SU-DHL-6 (cell line): ENCODE data around the gene RGS6.

Experiments used
- H2AFZ ChIP-seq: fragments of 200-600 bp; sonication (generic); 2 replicates; pipeline ENCODE4 v1.6.1; 2014; ENCODE audit warnings: low read depth, mild to moderate bottlenecking, moderate library complexity, mixed read lengths, antibody characterized with exemption, low read length; ENCODE audit not compliant: severe bottlenecking
- H3F3A ChIP-seq: fragments of 200-600 bp; shearing (Covaris generic); 2 replicates; pipeline ENCODE4 v1.6.0; 2016; ENCODE audit warnings: antibody characterized with exemption, mild to moderate bottlenecking; ENCODE audit not compliant: insufficient read depth
- H3K27ac ChIP-seq: fragments of 200-600 bp; sonication (generic); 2 replicates; pipeline ENCODE4 v1.5.1; 2016; ENCODE audit warnings: low read depth, mild to moderate bottlenecking, low read length, moderate library complexity, mixed read lengths
- H3K27me3 ChIP-seq: fragments of 200-600 bp; sonication (generic), shearing (Covaris generic); 2 replicates; pipeline ENCODE4 v1.6.0; 2014; ENCODE audit warnings: mild to moderate bottlenecking, low read length
- H3K36me3 ChIP-seq: fragments of 200-600 bp; sonication (generic); 2 replicates; pipeline ENCODE4 v1.6.1; 2014; ENCODE audit warnings: mild to moderate bottlenecking, low read length, mixed read lengths
- H3K4me2 ChIP-seq: fragments of 300-600, 200-600 bp; shearing (Covaris generic), sonication (generic); 2 replicates; pipeline ENCODE4 v1.6.0; 2014; ENCODE audit warnings: low read length, low read depth, mild to moderate bottlenecking; ENCODE audit not compliant: poor library complexity, severe bottlenecking
- H3K4me3 ChIP-seq: fragments of 200-600 bp; sonication (generic); 2 replicates; pipeline ENCODE4 v1.5.1; 2014; ENCODE audit warnings: antibody characterized with exemption, low read length, mild to moderate bottlenecking, mixed read lengths; ENCODE audit not compliant: insufficient read depth, poor library complexity, severe bottlenecking
- H3K79me2 ChIP-seq: fragments of 200-600 bp; sonication (generic); 2 replicates; pipeline ENCODE4 v1.6.1; 2014; ENCODE audit warnings: mild to moderate bottlenecking, low read length, moderate library complexity; ENCODE audit not compliant: insufficient read depth
- H3K9ac ChIP-seq: fragments of 200-600 bp; sonication (generic); 2 replicates; pipeline ENCODE4 v1.7.0; 2014; ENCODE audit warnings: mild to moderate bottlenecking, low read length
- H3K9me2 ChIP-seq: fragments of 200-600 bp; sonication (generic); replicated peaks from 2 replicates; pipeline ENCODE4 v1.6.1; 2014; ENCODE audit warnings: low read length; ENCODE audit not compliant: insufficient read depth
- H3K9me3 ChIP-seq: fragments of 200-600 bp; sonication (generic); 2 replicates; pipeline ENCODE4 v1.6.1; 2014; ENCODE audit warnings: low read length, mixed read lengths; ENCODE audit not compliant: insufficient read depth
- H4K20me1 ChIP-seq: fragments of 200-600 bp; sonication (generic); 2 replicates; pipeline ENCODE4 v1.6.1; 2014; ENCODE audit warnings: low read depth, mild to moderate bottlenecking, antibody characterized with exemption, low read length, moderate library complexity, mixed read lengths
- CTCF ChIP-seq: fragments of 200-600 bp; sonication (generic); IDR thresholded peaks from one replicate; pipeline ENCODE4 v1.5.1; 2017; ENCODE audit warnings: antibody characterized with exemption, mild to moderate bottlenecking, low read length, moderate library complexity; ENCODE audit not compliant: insufficient read depth, poor library complexity, severe bottlenecking
- EZH2phosphoT487 ChIP-seq: fragments of 200-600 bp; sonication (generic), shearing (Covaris generic); conservative IDR thresholded peaks from 2 replicates; pipeline ENCODE4 v1.6.1; 2018; ENCODE audit warnings: mild to moderate bottlenecking, antibody characterized with exemption, low read length, moderate library complexity, mixed read lengths

Gene RGS6

GRCh38 chr14:72430457-72430856 lies 498.2 kb downstream of the RGS6 start:
- no peaks in the 10 kb centered on the region for H3F3A ChIP-seq
- H3K79me2 ChIP-seq, result no peaks in the 10 kb centered on the region
- TF ChIP-seq EZH2phosphoT487 (no peak), CTCF (no peak)
- H3K36me3 ChIP-seq, result no peaks in the 10 kb centered on the region
- H4K20me1 ChIP-seq, result no peaks in the 10 kb centered on the region
- no peak overlapping the region for H2AFZ ChIP-seq
- no peaks in the 10 kb centered on the region for H3K9me2 ChIP-seq
- H3K27me3 ChIP-seq, result no peaks in the 10 kb centered on the region
- no peak overlapping the region for H3K9ac ChIP-seq
- no peak overlapping the region for H3K4me2 ChIP-seq
- no peak overlapping the region for H3K27ac ChIP-seq
- no peaks in the 10 kb centered on the region for H3K9me3 ChIP-seq
- no peak overlapping the region for H3K4me3 ChIP-seq

GRCh38 chr14:72432748-72433147 lies 500.5 kb downstream of the RGS6 start:
- TF ChIP-seq EZH2phosphoT487, result no peak
- Histone ChIP-seq H3K4me2 (no peak overlapping the region), H3K27ac (no peak overlapping the region), H3K27me3 (no peaks in the 10 kb centered on the region), H3K79me2 (no peaks in the 10 kb centered on the region), H3K9ac (no peak overlapping the region), H3K4me3 (no peak overlapping the region), H3K36me3 (no peaks in the 10 kb centered on the region), H2AFZ (no peak overlapping the region), H4K20me1 (no peaks in the 10 kb centered on the region), H3K9me2 (no peaks in the 10 kb centered on the region), H3K9me3 (no peaks in the 10 kb centered on the region), H3F3A (no peaks in the 10 kb centered on the region)

GRCh38 chr14:72433511-72433910 lies 501.3 kb downstream of the RGS6 start:
- H4K20me1 ChIP-seq, result no peaks in the 10 kb centered on the region
- H3K4me3 ChIP-seq, result no peak overlapping the region
- no peak overlapping the region for H3K9ac ChIP-seq
- no peaks in the 10 kb centered on the region for H3K27me3 ChIP-seq
- H3K9me2 ChIP-seq, result no peaks in the 10 kb centered on the region
- H3K9me3 ChIP-seq, result no peaks in the 10 kb centered on the region
- no peaks in the 10 kb centered on the region for H3F3A ChIP-seq
- no peak overlapping the region for H3K4me2 ChIP-seq
- no peak overlapping the region for H3K27ac ChIP-seq
- no peaks in the 10 kb centered on the region for H3K79me2 ChIP-seq
- no peaks in the 10 kb centered on the region for H3K36me3 ChIP-seq
- TF ChIP-seq CTCF (no peak), EZH2phosphoT487 (no peak)
- no peak overlapping the region for H2AFZ ChIP-seq

GRCh38 chr14:72434856-72435255 lies 502.6 kb downstream of the RGS6 start:
- Histone ChIP-seq H3K4me2 (no peak overlapping the region), H3K79me2 (no peaks in the 10 kb centered on the region), H3K27ac (no peak overlapping the region), H3K4me3 (no peak overlapping the region), H4K20me1 (no peaks in the 10 kb centered on the region), H3K36me3 (no peaks in the 10 kb centered on the region), H2AFZ (no peak overlapping the region), H3F3A (no peaks in the 10 kb centered on the region), H3K9ac (no peak overlapping the region), H3K9me3 (no peaks in the 10 kb centered on the region), H3K27me3 (no peaks in the 10 kb centered on the region), H3K9me2 (no peaks in the 10 kb centered on the region)
- TF ChIP-seq EZH2phosphoT487, result no peak
- no peak for TF ChIP-seq CTCF
